Gastroesophageal sphincter (tissue), 3 donors: ENCODE measurements around the gene ZP1.

Experiments
- CTCF ChIP-seq, 4 experiments: fragments of 200-600 bp in 2 of 4; fragments of 450-650 bp in 2 of 4; sonication (generic) in 1 of 4; IDR thresholded peaks; one replicate each; pipeline ENCODE4 v1.5.1; 2017 to 2019; ENCODE audit warnings: antibody characterized with exemption in 4 of 4, mild to moderate bottlenecking in 2 of 4, moderate library complexity in 2 of 4
- EP300 ChIP-seq: sonication (generic); formaldehyde crosslinking; IDR thresholded peaks from one replicate; pipeline ENCODE4 v1.6.1; 2017; ENCODE audit warnings: antibody characterized with exemption, mild to moderate bottlenecking
- POLR2A ChIP-seq, 2 donors: fragments of 450-650 bp; IDR thresholded peaks; one replicate each; pipeline ENCODE4 v1.6.1; 2017; ENCODE audit warnings: antibody characterized with exemption in 2 of 2, mild to moderate bottlenecking in 2 of 2, moderate library complexity in 1 of 2
- POLR2AphosphoS5 ChIP-seq: sonication (generic); formaldehyde crosslinking; IDR thresholded peaks from one replicate; pipeline ENCODE4 v1.6.1; 2017; ENCODE audit warnings: antibody characterized with exemption

- TF ChIP-seq POLR2AphosphoS5 (no peak), CTCF (IDR thresholded peaks at IDR 0.05) (no peak), POLR2A (IDR thresholded peaks at IDR 0.05) (no peak), EP300 (no peak)
Observed at GRCh38 chr11:60831501-60832079, 35.8 kb upstream of the ZP1 start.
